ENCODE measurements around the gene GKN1.
A peak's percentile ranks its signal among the peaks of the same experiment; 100 is the strongest.

- peak; percentile 8 for TF ChIP-seq CTCF (IDR thresholded peaks at IDR 0.05; ENCODE audit: poor library complexity, severe bottlenecking)
- no peak for TF ChIP-seq REST (IDR thresholded peaks at IDR 0.05; ENCODE audit: borderline replicate concordance)
- no peak for TF ChIP-seq POLR2AphosphoS5 (IDR thresholded peaks at IDR 0.05)
- TF ChIP-seq SMC3 (conservative IDR thresholded peaks at IDR 0.05; ENCODE audit: poor library complexity) = no peak
- TF ChIP-seq EZH2 (IDR thresholded peaks at IDR 0.05; ENCODE audit: borderline replicate concordance, insufficient read depth, low read length, poor library complexity, severe bottlenecking) = no peak
- TF ChIP-seq EP300 (conservative IDR thresholded peaks at IDR 0.05; ENCODE audit: poor library complexity, severe bottlenecking) = no peak
- TF ChIP-seq RAD21 (conservative IDR thresholded peaks at IDR 0.05) = no peak
- TF ChIP-seq TAF1 (IDR thresholded peaks at IDR 0.05; ENCODE audit: low read depth) = no peak
Measured at GRCh38 chr2:69026026-69026425, 51.6 kb downstream of the GKN1 start.
